Neural progenitor cell (in vitro differentiated cells): Measurements from ENCODE around the gene FGFRL1.

Experiments
- CTCF ChIP-seq: fragments of 200-600 bp; sonication (generic); IDR thresholded peaks from 2 replicates; pipeline ENCODE4 v1.5.1; 2017; ENCODE audit warnings: antibody characterized with exemption, mild to moderate bottlenecking
- EZH2 ChIP-seq: fragments of 200-600 bp; sonication (generic); IDR thresholded peaks from 2 replicates; pipeline ENCODE4 v1.6.1; 2017; ENCODE audit warnings: antibody characterized with exemption, mild to moderate bottlenecking, moderate library complexity
- EZH2phosphoT487 ChIP-seq: fragments of 200-600 bp; sonication (generic); IDR thresholded peaks from 2 replicates; pipeline ENCODE4 v1.6.1; 2017; ENCODE audit warnings: antibody characterized with exemption

- TF ChIP-seq CTCF (no peak), EZH2 (no peak), EZH2phosphoT487 (no peak)
These were observed 19.9 kb downstream of the FGFRL1 start for GRCh38 chr4:1031346-1031745.
